C4-2B (cell line): ENCODE measurements around the gene FLII.

Source experiments
- CTCF ChIP-seq: fragments of 450-650 bp; conservative IDR thresholded peaks from 2 replicates; pipeline ENCODE4 v1.5.1; 2017; ENCODE audit warnings: mild to moderate bottlenecking
- ZFX ChIP-seq: fragments of 450-650 bp; IDR thresholded peaks from 2 replicates; pipeline ENCODE4 v1.6.1; 2017

GRCh38 chr17:18235743-18236256, 22.7 kb downstream of the FLII start:
- TF ChIP-seq CTCF (no peak), ZFX (no peak)
